HepG2 (cell line): ENCODE data around the gene MIA. TPM values are rescaled to one million over a fixed set of nuclear protein-coding genes. Genes with fewer than 3 reads are reported as not detected.
A peak's percentile ranks its signal among the peaks of the same experiment; 100 is the strongest.

Source experiments
- AHR ChIP-seq: IDR thresholded peaks from 2 replicates; pipeline ENCODE4 v1.6.1; 2018; ENCODE audit warnings: missing genetic modification reagents, missing compliant biosample characterization
- CENPT ChIP-seq: sonication (generic); formaldehyde crosslinking; IDR thresholded peaks from 2 replicates; pipeline ENCODE4 v1.8.0; 2022; ENCODE audit warnings: low read depth, mild to moderate bottlenecking, moderate library complexity, missing genetic modification reagents
- ETV5 ChIP-seq: IDR thresholded peaks from 2 replicates; pipeline ENCODE4 v1.6.1; 2018; ENCODE audit warnings: missing biosample characterization, missing genetic modification reagents, inconsistent platforms, borderline replicate concordance
- ISX ChIP-seq: sonication (generic); formaldehyde crosslinking; conservative IDR thresholded peaks from 2 replicates; pipeline ENCODE4 v1.5.0; 2020; ENCODE audit warnings: missing genetic modification reagents
- PITX1 ChIP-seq: sonication (generic); formaldehyde crosslinking; IDR thresholded peaks from 2 replicates; pipeline ENCODE4 v1.5.1; 2020; ENCODE audit warnings: mild to moderate bottlenecking, missing genetic modification reagents
- POGZ ChIP-seq: sonication (generic); formaldehyde crosslinking; IDR thresholded peaks from 2 replicates; pipeline ENCODE4 v1.4.0; 2020; ENCODE audit warnings: mild to moderate bottlenecking, missing genetic modification reagents
- RARA ChIP-seq: IDR thresholded peaks from 2 replicates; pipeline ENCODE4 v1.6.1; 2016; ENCODE audit warnings: missing genetic modification reagents, missing compliant biosample characterization
- RBAK ChIP-seq: sonication (generic); formaldehyde crosslinking; IDR thresholded peaks from 2 replicates; pipeline ENCODE4 v1.5.1; 2020; ENCODE audit warnings: mild to moderate bottlenecking, missing genetic modification reagents
- TAF1 ChIP-seq: sonication (generic); formaldehyde crosslinking; IDR thresholded peaks from 2 replicates; pipeline ENCODE4 v1.4.0; 2020; ENCODE audit warnings: missing genetic modification reagents
- XRCC5 ChIP-seq: fragments of 200-400 bp; formaldehyde crosslinking; optimal IDR thresholded peaks from 2 replicates; pipeline ENCODE3; 2017; ENCODE audit warnings: mild to moderate bottlenecking, low read length
- ZFP41 ChIP-seq: sonication (generic); formaldehyde crosslinking; IDR thresholded peaks from 2 replicates; pipeline ENCODE4 v1.4.0; 2020; ENCODE audit warnings: mild to moderate bottlenecking, missing genetic modification reagents, borderline replicate concordance
- ZNF260 ChIP-seq: sonication (generic); formaldehyde crosslinking; IDR thresholded peaks from 2 replicates; pipeline ENCODE4 v1.4.0; 2020; ENCODE audit warnings: missing genetic modification reagents, low read depth, mild to moderate bottlenecking, borderline replicate concordance
- ZNF552 ChIP-seq: sonication (generic); formaldehyde crosslinking; IDR thresholded peaks from 2 replicates; pipeline ENCODE4 v1.9.0; 2022; ENCODE audit warnings: missing genetic modification reagents, mild to moderate bottlenecking, borderline replicate concordance
- ZNF558 ChIP-seq: sonication (generic); formaldehyde crosslinking; IDR thresholded peaks from 2 replicates; pipeline ENCODE4 v1.9.0; 2022; ENCODE audit warnings: mild to moderate bottlenecking, missing genetic modification reagents, borderline replicate concordance
- ZNF776 ChIP-seq: sonication (generic); formaldehyde crosslinking; IDR thresholded peaks from 2 replicates; pipeline ENCODE4 v1.4.0; 2020; ENCODE audit warnings: mild to moderate bottlenecking, missing genetic modification reagents
- polyA plus RNA-seq, 8 experiments: library from polyadenylated mRNA; depleted of rRNA in 3 of 8; stranded (reverse) in 7 of 8; unstranded in 1 of 8; fragments of >200 nt; fragmentation: Illumina TruSeq in 4 of 8; extraction: Trizol in 4 of 8; gene quantifications; 2 replicates each; pipeline versions ENCODE4 v1.2.1 to v1.2.3, GENCODE V29; 2011 to 2016; ENCODE audit warnings: low read depth in 4 of 8, missing spikeins in 1 of 8, mixed read lengths in 1 of 8; ENCODE audit not compliant: insufficient read depth in 1 of 8
- total RNA-seq, 5 experiments: library from RNA; depleted of rRNA; stranded (reverse); fragments of >200 nt; fragmentation: Illumina TruSeq; extraction: Trizol; gene quantifications; 2 replicates each; pipeline ENCODE4 v1.2.3, GENCODE V29; 2016; ENCODE audit warnings: low read depth in 1 of 5
- TF ChIP-seq, protein P1 (sequence below): sonication (generic); formaldehyde crosslinking; IDR thresholded peaks from 2 replicates; pipeline ENCODE4 v1.5.0; 2020; ENCODE audit warnings: missing genetic modification reagents, mild to moderate bottlenecking, borderline replicate concordance
- TF ChIP-seq, protein P2 (sequence below): sonication (generic); formaldehyde crosslinking; IDR thresholded peaks from 2 replicates; pipeline ENCODE4 v1.4.0; 2020; ENCODE audit warnings: missing genetic modification reagents
- TF ChIP-seq, protein P3 (sequence below): sonication (generic); formaldehyde crosslinking; IDR thresholded peaks from 2 replicates; pipeline ENCODE4 v1.4.0; 2020; ENCODE audit warnings: missing genetic modification reagents
- TF ChIP-seq, protein P4 (sequence below): sonication (generic); formaldehyde crosslinking; IDR thresholded peaks from 2 replicates; pipeline ENCODE4 v1.4.0; 2020; ENCODE audit warnings: missing genetic modification reagents, borderline replicate concordance

Gene MIA
- total and polyA plus RNA-seq, 2 of the 13 experiments (the other 11 are each of a cell fraction or from before 2014, with no cell fraction given), result 0.61 TPM; not detected in 1

DNA sequence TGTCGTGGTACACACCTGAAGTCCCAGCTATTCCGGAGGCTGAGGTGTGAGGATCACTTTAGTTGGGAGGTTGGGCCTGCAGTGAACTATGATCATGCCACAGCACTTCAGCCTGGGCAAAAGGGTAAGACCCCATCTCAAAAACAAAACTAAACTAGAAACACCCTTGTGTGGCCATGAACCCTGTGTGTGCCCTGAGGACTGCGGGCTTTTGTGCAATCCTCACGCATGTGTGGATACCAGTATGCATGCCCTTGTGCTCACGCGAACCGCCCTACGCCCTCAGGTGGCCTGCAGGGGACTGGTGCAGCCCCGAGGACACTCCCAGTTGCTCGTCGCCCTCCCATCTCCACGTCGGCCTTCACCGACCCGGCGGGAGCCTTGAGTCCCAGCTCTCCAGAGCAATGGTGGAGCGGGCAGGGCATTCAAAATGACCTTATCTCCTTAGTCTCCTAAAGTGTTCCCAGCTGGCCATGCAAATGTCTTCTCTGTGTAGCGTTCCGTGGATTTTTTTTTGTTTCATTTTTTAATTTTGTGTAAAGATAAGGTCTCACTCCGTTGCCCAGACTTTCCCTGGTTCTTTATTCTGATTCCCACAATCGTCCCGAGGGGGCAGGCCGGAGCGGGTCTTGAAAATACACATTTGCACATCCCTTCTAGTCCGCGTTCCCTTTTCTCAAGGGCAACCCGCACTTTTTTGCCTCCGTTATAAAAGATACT, 22.8 kb downstream of the MIA start (continued):
- TF ChIP-seq XRCC5 (peak; percentile 55), RARA (CRISPR knock-in tag) (peak; percentile 88), RBAK (no peak), ZNF558 (no peak), ZNF260 (CRISPR knock-in tag) (no peak), ZNF552 (no peak; the same call in 1 of the 2 replicates), POGZ (CRISPR knock-in tag) (peak; percentile 74; the same call in 1 of the 2 replicates), PITX1 (CRISPR knock-in tag) (peak; percentile 74; the same call in 1 of the 2 replicates), ZFP41 (CRISPR knock-in tag) (no peak), CENPT (no peak), ETV5 (CRISPR knock-in tag) (peak; percentile 9; the same call in 1 of the 2 replicates), ZNF776 (peak; percentile 83), TAF1 (peak; percentile 59; the same call in 1 of the 2 replicates), ISX (peak; percentile 61; the same call in 1 of the 2 replicates), AHR (CRISPR knock-in tag) (peak; percentile 89; the same call in 1 of the 2 replicates)
- TF ChIP-seq, protein P1, sequence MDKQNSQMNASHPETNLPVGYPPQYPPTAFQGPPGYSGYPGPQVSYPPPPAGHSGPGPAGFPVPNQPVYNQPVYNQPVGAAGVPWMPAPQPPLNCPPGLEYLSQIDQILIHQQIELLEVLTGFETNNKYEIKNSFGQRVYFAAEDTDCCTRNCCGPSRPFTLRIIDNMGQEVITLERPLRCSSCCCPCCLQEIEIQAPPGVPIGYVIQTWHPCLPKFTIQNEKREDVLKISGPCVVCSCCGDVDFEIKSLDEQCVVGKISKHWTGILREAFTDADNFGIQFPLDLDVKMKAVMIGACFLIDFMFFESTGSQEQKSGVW (CRISPR knock-in tag), result no peak
- TF ChIP-seq, protein P2, sequence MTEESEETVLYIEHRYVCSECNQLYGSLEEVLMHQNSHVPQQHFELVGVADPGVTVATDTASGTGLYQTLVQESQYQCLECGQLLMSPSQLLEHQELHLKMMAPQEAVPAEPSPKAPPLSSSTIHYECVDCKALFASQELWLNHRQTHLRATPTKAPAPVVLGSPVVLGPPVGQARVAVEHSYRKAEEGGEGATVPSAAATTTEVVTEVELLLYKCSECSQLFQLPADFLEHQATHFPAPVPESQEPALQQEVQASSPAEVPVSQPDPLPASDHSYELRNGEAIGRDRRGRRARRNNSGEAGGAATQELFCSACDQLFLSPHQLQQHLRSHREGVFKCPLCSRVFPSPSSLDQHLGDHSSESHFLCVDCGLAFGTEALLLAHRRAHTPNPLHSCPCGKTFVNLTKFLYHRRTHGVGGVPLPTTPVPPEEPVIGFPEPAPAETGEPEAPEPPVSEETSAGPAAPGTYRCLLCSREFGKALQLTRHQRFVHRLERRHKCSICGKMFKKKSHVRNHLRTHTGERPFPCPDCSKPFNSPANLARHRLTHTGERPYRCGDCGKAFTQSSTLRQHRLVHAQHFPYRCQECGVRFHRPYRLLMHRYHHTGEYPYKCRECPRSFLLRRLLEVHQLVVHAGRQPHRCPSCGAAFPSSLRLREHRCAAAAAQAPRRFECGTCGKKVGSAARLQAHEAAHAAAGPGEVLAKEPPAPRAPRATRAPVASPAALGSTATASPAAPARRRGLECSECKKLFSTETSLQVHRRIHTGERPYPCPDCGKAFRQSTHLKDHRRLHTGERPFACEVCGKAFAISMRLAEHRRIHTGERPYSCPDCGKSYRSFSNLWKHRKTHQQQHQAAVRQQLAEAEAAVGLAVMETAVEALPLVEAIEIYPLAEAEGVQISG, result peak; percentile 68
- TF ChIP-seq, protein P3, sequence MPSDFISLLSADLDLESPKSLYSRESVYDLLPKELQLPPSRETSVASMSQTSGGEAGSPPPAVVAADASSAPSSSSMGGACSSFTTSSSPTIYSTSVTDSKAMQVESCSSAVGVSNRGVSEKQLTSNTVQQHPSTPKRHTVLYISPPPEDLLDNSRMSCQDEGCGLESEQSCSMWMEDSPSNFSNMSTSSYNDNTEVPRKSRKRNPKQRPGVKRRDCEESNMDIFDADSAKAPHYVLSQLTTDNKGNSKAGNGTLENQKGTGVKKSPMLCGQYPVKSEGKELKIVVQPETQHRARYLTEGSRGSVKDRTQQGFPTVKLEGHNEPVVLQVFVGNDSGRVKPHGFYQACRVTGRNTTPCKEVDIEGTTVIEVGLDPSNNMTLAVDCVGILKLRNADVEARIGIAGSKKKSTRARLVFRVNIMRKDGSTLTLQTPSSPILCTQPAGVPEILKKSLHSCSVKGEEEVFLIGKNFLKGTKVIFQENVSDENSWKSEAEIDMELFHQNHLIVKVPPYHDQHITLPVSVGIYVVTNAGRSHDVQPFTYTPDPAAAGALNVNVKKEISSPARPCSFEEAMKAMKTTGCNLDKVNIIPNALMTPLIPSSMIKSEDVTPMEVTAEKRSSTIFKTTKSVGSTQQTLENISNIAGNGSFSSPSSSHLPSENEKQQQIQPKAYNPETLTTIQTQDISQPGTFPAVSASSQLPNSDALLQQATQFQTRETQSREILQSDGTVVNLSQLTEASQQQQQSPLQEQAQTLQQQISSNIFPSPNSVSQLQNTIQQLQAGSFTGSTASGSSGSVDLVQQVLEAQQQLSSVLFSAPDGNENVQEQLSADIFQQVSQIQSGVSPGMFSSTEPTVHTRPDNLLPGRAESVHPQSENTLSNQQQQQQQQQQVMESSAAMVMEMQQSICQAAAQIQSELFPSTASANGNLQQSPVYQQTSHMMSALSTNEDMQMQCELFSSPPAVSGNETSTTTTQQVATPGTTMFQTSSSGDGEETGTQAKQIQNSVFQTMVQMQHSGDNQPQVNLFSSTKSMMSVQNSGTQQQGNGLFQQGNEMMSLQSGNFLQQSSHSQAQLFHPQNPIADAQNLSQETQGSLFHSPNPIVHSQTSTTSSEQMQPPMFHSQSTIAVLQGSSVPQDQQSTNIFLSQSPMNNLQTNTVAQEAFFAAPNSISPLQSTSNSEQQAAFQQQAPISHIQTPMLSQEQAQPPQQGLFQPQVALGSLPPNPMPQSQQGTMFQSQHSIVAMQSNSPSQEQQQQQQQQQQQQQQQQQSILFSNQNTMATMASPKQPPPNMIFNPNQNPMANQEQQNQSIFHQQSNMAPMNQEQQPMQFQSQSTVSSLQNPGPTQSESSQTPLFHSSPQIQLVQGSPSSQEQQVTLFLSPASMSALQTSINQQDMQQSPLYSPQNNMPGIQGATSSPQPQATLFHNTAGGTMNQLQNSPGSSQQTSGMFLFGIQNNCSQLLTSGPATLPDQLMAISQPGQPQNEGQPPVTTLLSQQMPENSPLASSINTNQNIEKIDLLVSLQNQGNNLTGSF (CRISPR knock-in tag), result 0 out of 2 replicates have a peak, but pooled peaks have one; percentile 19
- TF ChIP-seq, protein P4, sequence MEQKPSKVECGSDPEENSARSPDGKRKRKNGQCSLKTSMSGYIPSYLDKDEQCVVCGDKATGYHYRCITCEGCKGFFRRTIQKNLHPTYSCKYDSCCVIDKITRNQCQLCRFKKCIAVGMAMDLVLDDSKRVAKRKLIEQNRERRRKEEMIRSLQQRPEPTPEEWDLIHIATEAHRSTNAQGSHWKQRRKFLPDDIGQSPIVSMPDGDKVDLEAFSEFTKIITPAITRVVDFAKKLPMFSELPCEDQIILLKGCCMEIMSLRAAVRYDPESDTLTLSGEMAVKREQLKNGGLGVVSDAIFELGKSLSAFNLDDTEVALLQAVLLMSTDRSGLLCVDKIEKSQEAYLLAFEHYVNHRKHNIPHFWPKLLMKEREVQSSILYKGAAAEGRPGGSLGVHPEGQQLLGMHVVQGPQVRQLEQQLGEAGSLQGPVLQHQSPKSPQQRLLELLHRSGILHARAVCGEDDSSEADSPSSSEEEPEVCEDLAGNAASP (CRISPR knock-in tag), result peak; percentile 85; the same call in 1 of the 2 replicates
